Stimulated activated CD8-positive, alpha-beta memory T cell treated with anti-CD3 and anti-CD28 coated beads, Interleukin-12 subunit alpha, Interleukin-12 subunit beta, amount 100 ng/mL, for 24 hours (primary cell): ENCODE results near the gene RPRD1A.
"Not testable (repeated sequence)": the region's sequence is repeated elsewhere in the genome, so short reads cannot be mapped to it uniquely, and the experiment has no call there.

Experiments
- DNase-seq: peaks from one replicate; pipeline ENCODE4 v3.0.0-alpha.2; 2020; ENCODE audit errors: extremely low read depth

Gene RPRD1A

GRCh38 chr18:36067055-36067957, at the start of gene RPRD1A:
TSS of gene RPRD1A (minus strand) at chr18:36067559. CDS start at chr18:36067404, 155 bp downstream.
- DNase-seq, result peak; percentile 95

- not testable (repeated sequence) for DNase-seq
Measured at GRCh38 chr18:36116771-36117170, 49.4 kb upstream of the RPRD1A start.

DNA sequence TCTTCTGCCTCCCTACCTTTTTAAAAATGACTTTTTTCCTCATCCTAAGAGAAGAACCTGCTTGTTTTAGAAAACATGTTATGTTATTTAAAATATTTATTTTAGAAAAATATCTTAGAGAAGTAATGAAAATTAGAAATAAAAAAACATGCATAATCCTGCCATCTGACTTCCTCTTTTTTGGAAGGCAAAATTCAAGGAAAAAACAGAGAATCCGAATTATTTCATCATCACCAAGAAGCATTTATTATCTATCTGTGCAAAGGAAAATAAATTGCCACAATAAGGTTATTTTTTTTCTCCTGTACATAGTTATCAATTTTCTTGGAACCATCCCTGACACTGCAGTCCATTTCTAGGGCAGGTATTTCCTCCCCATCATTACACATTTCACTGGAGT, 47.4 kb upstream of the RPRD1A start:
- DNase-seq, result no peak

DNA sequence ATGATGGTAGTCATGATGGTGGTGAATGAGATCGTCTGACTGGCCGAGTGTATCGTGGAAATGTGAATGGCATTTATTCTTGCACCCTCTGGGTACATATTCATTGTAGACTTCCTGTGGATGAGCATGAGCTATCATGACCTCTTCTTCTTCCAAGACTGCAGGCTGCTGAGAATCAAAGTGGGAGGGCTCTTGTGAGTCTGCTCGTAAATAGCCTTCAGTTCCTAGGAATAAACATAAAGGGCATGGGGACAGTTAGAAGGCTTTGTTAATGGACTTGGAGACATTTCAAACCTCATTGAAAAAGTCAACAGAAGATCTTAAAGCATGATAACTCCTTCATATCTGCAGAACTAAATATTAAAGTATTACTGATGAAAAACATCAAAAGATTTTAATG, 46.9 kb upstream of the RPRD1A start:
- no peak for DNase-seq

DNA sequence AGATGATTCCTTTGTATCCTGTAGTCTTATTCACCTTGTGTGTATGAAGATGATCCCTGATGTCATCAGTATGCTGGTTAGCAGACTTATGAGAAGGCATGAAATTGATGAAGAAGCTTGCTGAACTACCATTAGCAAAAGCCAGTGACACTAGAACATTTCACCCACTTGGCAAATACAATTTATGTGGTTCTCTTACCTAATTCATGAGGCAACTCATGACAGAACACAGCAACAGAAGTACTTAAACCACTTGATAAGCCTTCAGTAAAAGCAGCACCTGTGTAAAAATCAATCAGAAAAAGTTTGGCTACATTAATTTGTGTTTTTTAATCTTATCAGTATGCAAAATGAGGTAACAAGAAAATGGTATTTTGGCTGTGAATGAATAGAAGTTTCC, 44.9 kb upstream of the RPRD1A start:
- DNase-seq, result no peak

GRCh38 chr18:36109737-36110136, 42.4 kb upstream of the RPRD1A start:
- DNase-seq, result no peak

DNA sequence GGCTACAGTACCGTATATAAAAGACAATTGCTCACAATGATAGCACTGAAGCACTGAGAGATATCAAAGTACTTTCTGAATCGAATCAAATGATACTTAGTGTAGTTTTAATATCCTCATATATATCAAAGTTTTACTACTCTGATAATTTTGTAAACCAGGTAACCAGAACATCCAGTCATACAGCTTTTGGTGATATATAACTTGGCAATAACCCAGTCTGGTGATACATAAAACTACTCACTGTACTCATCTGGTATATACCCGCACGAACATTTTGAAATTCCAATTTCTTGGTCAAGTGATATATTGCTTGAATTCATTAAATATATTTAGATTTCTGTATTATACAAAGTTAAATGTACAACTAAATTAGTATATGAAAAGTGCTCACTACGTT, 41.2 kb upstream of the RPRD1A start:
- no peak for DNase-seq

DNA sequence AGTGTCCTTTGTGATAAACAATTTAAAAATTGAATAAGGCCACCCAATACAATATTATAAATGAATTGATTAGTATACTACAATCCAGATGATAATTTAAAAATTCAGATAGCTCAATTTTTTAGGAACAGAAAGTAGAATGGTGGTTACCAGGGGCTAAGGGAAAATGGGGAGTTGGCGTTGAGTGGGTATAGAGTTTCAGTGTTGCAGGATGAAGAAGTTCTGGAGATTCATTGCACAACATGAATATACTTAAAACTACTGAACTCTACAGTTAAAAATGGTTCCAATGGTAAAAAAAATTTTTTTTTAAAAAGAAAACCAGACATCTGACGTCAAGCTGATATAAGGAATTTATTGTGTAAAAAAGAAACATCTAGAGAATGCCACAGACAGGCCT, 40.8 kb upstream of the RPRD1A start:
- no peak for DNase-seq

DNA sequence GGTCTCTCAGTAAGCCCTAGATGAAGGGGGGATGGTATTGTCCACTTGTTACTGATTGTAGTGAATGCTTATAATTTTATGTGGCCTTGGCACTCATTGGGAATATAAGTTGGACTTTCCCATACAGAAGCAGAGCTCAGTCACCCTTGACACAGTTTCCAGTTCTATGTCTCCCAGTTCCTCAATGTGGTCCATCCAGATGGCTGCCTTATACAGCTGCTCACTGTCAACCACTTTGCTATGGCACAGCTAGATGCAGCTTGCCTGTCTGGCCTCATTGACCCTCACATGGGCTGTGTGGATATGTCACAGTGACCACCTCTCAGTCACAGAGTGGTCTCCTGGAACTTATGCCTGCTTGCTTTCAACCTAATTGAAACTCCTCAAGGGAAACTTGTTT, 40.1 kb upstream of the RPRD1A start:
- no peak for DNase-seq

- DNase-seq, result no peak
Measured at GRCh38 chr18:36104749-36105148, 37.4 kb upstream of the RPRD1A start.

- no peak for DNase-seq
Measured at GRCh38 chr18:36101943-36102342, 34.6 kb upstream of the RPRD1A start.

GRCh38 chr18:36099311-36099710, 32.0 kb upstream of the RPRD1A start:
- DNase-seq, result no peak

DNA sequence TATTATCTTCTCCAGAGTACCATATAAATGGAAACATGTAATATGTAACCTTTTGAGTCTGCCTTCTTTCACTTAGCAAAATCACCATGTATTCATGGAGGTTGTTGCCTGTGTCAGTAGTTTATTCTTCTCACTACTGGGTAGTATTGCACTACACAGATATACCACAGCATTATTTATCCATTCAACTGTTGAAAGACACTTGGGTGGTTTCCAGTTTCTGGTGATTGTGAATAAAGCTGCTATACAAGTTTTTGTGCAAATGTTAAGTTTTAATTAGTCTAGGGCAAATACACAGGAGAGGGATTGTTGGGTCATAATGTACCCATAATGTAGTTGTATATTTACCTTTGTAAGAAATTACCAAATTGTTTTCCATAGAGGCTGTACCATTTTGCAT, 29.6 kb upstream of the RPRD1A start:
- DNase-seq, result no peak

DNA sequence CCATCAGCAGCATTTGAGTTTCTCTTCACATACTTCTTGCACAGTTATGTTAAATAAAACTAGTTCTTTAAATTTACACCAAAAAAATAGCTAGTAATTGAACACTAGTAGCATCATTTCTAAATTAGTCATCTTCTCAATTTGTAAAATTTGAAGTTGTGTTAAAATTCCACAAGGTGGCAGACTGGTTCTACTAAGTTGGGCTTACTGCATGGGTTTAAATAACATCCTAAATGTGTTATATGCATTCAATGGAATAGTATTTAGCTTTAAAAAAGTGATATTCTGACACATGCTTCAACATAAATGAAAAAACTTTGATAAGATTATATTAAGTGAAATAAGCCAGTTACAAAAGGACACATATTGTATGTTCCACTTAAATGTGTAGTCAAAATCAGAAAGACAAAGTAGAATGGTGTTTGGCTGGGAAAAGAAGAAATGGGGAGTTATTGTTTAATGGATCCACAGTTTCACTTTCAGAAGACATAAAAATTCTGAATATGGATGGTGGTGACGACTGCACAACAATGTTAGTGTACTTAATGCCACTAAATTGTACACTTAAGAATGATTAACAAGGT, 28.7 kb upstream of the RPRD1A start:
- no peak for DNase-seq

DNA sequence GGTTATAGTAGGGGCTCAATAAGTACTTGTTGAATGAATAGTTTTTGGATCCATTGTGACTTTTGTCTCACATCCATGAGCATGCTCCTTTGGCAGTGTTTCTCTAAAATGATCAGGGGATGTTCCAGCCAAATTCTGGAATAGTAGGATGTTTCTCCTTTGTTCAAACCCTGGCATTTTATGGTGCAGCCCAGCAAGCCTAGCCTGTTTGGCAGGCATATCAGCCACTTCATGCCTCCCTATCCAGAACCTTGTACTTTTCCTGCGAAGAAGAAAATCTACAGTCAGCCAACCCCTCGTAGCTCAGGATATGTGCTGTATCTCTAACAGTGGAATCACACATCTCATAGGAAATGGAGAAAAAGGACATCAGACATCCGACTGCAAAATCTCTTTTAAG, 27.1 kb upstream of the RPRD1A start:
- no peak for DNase-seq

DNA sequence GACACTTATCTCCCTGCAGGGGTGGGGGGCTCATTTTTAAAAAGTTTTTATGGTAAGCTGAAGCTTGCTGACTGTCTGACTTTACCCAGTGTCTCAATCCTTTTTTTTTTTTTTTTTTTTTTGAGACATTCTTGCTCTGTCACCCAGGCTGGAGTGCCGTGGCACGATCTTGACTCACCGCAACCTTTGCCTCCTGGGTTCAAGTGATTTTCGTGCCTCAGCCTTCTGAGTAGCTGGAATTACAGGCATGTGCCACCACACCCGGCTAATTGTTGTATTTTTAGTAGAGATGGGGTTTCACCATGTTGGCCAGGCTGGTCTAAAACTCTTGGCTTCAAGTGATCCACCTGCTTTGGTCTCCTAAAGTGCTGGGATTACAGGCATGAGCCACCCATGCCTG, 24.8 kb upstream of the RPRD1A start:
- not testable (repeated sequence) for DNase-seq

DNA sequence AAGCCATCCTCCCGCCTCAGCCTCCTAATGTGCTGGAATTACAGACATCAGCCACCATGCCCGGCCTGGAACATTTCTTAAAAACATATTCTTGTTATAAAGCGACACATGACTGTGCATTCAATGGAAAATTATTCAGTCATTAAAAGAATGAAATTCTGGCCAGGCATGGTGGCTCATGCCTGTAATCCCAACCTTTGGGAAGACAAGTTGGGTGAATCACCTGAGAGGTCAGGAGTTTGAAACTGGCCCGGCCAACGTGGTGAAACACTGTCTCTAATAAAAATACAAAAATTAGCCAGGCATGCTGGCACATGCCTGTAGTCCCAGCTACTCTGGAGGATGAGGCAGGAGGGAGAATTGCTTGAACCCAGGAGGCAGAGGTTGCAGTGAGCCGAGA, 21.6 kb upstream of the RPRD1A start:
- DNase-seq, result no peak

DNA sequence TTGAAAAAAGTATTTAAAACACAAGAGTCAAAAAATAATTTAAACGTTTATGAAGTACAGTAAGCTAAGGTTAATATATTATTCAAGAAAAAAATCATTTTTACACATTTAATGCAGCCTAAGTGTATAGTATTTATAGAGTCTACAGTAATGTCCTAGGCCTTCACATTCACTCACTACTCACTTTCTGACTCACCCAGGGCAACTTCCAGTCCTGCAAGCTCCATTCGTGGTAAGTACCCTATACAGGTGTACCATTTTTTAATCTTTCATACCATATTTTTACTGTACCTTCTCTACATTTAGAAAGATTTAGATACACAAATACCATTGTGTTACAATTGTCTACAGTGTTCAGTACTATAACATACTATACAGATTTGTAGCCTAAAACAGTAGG, 20.9 kb upstream of the RPRD1A start:
- no peak for DNase-seq

DNA sequence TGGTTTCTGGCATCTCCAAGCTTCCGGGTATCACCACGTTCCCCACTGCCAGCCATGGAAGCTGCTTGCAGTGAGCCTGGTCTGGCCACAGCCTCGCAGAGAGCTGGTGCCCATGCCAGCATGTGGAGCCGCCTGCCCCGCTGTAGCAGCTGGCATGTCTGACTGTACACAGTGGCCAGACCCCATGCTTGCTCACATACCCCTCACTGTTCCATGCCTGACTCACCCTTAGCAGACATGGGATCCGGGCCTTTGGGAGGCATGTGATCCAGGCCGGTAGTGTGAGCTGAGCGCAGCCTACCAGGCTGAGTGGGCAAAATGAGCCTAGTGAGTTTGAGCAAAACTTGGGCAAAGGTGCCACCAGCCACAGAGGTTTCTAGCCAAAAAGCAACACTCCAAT, 18.8 kb upstream of the RPRD1A start:
- no peak for DNase-seq

- no peak for DNase-seq
Measured at GRCh38 chr18:36085195-36085594, 17.8 kb upstream of the RPRD1A start.

GRCh38 chr18:36083729-36084128, 16.4 kb upstream of the RPRD1A start:
- no peak for DNase-seq

GRCh38 chr18:36081118-36081517, 13.8 kb upstream of the RPRD1A start:
- not testable (repeated sequence) for DNase-seq

DNA sequence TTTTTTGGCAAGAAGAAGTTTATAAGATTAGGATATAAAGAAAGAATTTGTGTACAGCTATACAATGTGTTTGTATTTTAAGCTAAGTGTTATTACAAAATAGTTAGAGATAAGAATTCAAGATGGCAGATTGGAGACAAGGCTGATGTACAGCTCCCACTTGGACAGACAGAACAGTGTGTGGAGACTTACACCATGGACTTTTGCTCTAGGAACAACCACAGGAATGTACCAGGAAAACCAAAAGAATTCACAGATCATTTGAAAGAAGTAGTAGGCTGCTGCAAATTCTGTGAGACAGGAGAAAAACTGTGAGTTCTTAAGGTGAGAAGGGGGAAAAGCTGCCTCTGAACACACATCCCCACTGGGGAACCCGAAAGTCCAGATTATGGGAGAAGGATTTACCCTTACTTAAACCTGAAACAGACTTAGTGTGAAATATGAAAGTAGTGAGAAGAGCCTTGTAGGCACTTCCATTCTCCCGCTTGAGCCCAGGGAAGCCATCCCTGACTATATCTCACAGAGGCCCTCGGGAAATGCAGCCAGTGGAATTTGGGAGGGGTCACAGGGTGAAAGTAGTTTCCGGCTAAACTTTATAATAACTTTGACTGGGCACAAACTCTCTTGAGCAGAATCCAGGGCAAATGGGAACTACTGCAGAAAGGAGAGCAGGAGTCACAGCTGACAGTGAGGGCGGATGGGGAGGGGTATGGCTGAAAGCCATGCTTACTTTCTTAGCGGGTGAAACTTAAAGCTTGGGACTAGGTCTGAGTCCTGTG, 11.6 kb upstream of the RPRD1A start:
- DNase-seq, result no peak
